Kidney epithelial cell (primary cell): ENCODE measurements around the gene SULT4A1. TPM values are rescaled to one million over a fixed set of nuclear protein-coding genes. Genes with fewer than 3 reads are reported as not detected.

Experiments
- DNase-seq: peaks from one replicate; pipeline ENCODE4 v3.0.0-alpha.2; 2010; ENCODE audit warnings: low read depth
- H3K27me3 ChIP-seq: 2 replicates; pipeline ENCODE4 v1.6.0; 2011; ENCODE audit warnings: low read length; ENCODE audit not compliant: control insufficient read depth, insufficient read depth
- H3K36me3 ChIP-seq: 2 replicates; pipeline ENCODE4 v1.5.1; 2011; ENCODE audit warnings: low read length; ENCODE audit not compliant: control insufficient read depth, insufficient read depth
- H3K4me3 ChIP-seq: 2 replicates; pipeline ENCODE4 v1.5.1; 2011; ENCODE audit warnings: low read depth, mild to moderate bottlenecking, control low read depth, low read length
- CTCF ChIP-seq: IDR thresholded peaks from 2 replicates; pipeline ENCODE4 v1.5.1; 2011; ENCODE audit warnings: mild to moderate bottlenecking, moderate library complexity, low read length, control low read depth, inconsistent platforms; ENCODE audit not compliant: insufficient read depth, poor library complexity, severe bottlenecking
- total RNA-seq: library from RNA; depleted of rRNA; stranded (reverse); fragments of >200 nt; gene quantifications from 2 replicates; pipeline ENCODE4 v1.2.3, GENCODE V29; 2015

SULT4A1 gene
- total RNA-seq, 1 donor from 2014 or later = 1.8 TPM

GRCh38 chr22:43854121-43854785, 8.1 kb downstream of the SULT4A1 start:
- no peak for DNase-seq
- no peak overlapping the region for H3K4me3 ChIP-seq
- H3K36me3 ChIP-seq = no peaks in the 10 kb centered on the region
- TF ChIP-seq CTCF = no peak
- H3K27me3 ChIP-seq = no peaks in the 10 kb centered on the region

- no peak for DNase-seq
- H3K36me3 ChIP-seq = no peaks in the 10 kb centered on the region
- no peaks in the 10 kb centered on the region for H3K27me3 ChIP-seq
- no peak for TF ChIP-seq CTCF
- no peak overlapping the region for H3K4me3 ChIP-seq
Observed at GRCh38 chr22:43853328-43853931, 8.9 kb downstream of the SULT4A1 start.

- H3K4me3 ChIP-seq = no peak overlapping the region
- DNase-seq = no peak
- no peak for TF ChIP-seq CTCF
- H3K27me3 ChIP-seq = no peaks in the 10 kb centered on the region
- H3K36me3 ChIP-seq = no peaks in the 10 kb centered on the region
Observed at GRCh38 chr22:43852573-43853327, 9.6 kb downstream of the SULT4A1 start.

GRCh38 chr22:43851979-43852307, 10.4 kb downstream of the SULT4A1 start:
- H3K27me3 ChIP-seq = no peaks in the 10 kb centered on the region
- H3K36me3 ChIP-seq = no peaks in the 10 kb centered on the region
- DNase-seq = no peak
- no peak for TF ChIP-seq CTCF
- H3K4me3 ChIP-seq = no peak overlapping the region

GRCh38 chr22:43851058-43851978, 11.0 kb downstream of the SULT4A1 start:
- Histone ChIP-seq H3K27me3 (no peaks in the 10 kb centered on the region), H3K36me3 (no peaks in the 10 kb centered on the region), H3K4me3 (no peak overlapping the region)
- TF ChIP-seq CTCF = no peak
- no peak for DNase-seq
